K562 (cell line): ENCODE data around the gene IGF2BP1. TPM values are rescaled to one million over a fixed set of nuclear protein-coding genes. Genes with fewer than 3 reads are reported as not detected.

Experiments
- BACH1 ChIP-seq: fragments of 200-800 bp; sonication (Bioruptor generic); IDR thresholded peaks from 2 replicates; pipeline ENCODE4 v1.6.1; 2016; ENCODE audit warnings: missing genetic modification characterization, missing compliant biosample characterization
- CUX1 ChIP-seq: fragments of 200-800 bp; sonication (Bioruptor generic); IDR thresholded peaks from 2 replicates; pipeline ENCODE4 v1.6.1; 2016; ENCODE audit warnings: missing genetic modification characterization, missing compliant biosample characterization
- EP400 ChIP-seq: fragments of 450-650 bp; IDR thresholded peaks from 2 replicates; pipeline ENCODE4 v1.6.1; 2017; ENCODE audit warnings: antibody characterized with exemption, mild to moderate bottlenecking, moderate library complexity
- GATAD2A ChIP-seq: fragments of 450-650 bp; IDR thresholded peaks from 2 replicates; pipeline ENCODE4 v1.6.1; 2017
- GTF3C2 ChIP-seq: IDR thresholded peaks from 3 replicates; pipeline ENCODE4 v1.6.1; 2011; ENCODE audit warnings: borderline replicate concordance, mild to moderate bottlenecking, moderate library complexity; ENCODE audit not compliant: insufficient read length; ENCODE audit errors: extremely low read depth
- HMBOX1 ChIP-seq: sonication (generic); IDR thresholded peaks from 2 replicates; pipeline ENCODE4 v1.6.1; 2016
- LCOR ChIP-seq: sonication (generic); formaldehyde crosslinking; IDR thresholded peaks from 2 replicates; pipeline ENCODE4 v1.8.0; 2022; ENCODE audit warnings: mild to moderate bottlenecking, missing genetic modification reagents
- MLLT1 ChIP-seq, 2 experiments: fragments of 450-650 bp; IDR thresholded peaks; 2 replicates each; pipeline ENCODE4 v1.6.1; 2016
- POLR2AphosphoS5 ChIP-seq: IDR thresholded peaks from 2 replicates; pipeline ENCODE4 v1.6.1; 2011; ENCODE audit warnings: mild to moderate bottlenecking, low read depth, low read length, moderate library complexity; ENCODE audit not compliant: control insufficient read depth, insufficient read depth
- RAD51 ChIP-seq: fragments of 450-650 bp; IDR thresholded peaks from 2 replicates; pipeline ENCODE4 v1.7.1; 2016; ENCODE audit warnings: low read depth, mild to moderate bottlenecking, borderline replicate concordance
- TCF7L2 ChIP-seq: fragments of 150-350 bp; IDR thresholded peaks from 2 replicates; pipeline ENCODE4 v1.6.1; 2016; ENCODE audit warnings: low read depth, mild to moderate bottlenecking, low read length, moderate library complexity
- TEAD1 ChIP-seq, 2 experiments: fragments of 450-650 bp in 1 of 2; sonication (generic) in 1 of 2; formaldehyde crosslinking; IDR thresholded peaks; 2 replicates each; pipeline versions ENCODE4 v1.4.0 to v1.8.0; 2020 to 2022; ENCODE audit warnings: mild to moderate bottlenecking in 2 of 2, missing genetic modification reagents in 1 of 2
- ZBTB8A ChIP-seq: fragments of 450-650 bp; IDR thresholded peaks from 2 replicates; pipeline ENCODE4 v1.6.1; 2018; ENCODE audit warnings: mild to moderate bottlenecking, moderate library complexity; ENCODE audit not compliant: partially characterized antibody
- ZBTB9 ChIP-seq: fragments of 450-650 bp; formaldehyde crosslinking; IDR thresholded peaks from 2 replicates; pipeline ENCODE4 v1.4.0; 2020; ENCODE audit warnings: mild to moderate bottlenecking, moderate library complexity
- ZNF24 ChIP-seq: fragments of 450-650 bp; IDR thresholded peaks from 2 replicates; pipeline ENCODE4 v1.6.1; 2016
- polyA plus RNA-seq, 8 experiments: library from polyadenylated mRNA; depleted of rRNA in 4 of 8; stranded (reverse) in 5 of 8; unstranded in 3 of 8; fragments of >200 nt; fragmentation: Nextera tagmentation in 2 of 8; fragmentation: Illumina TruSeq in 1 of 8; extraction: Ambion mirVana in 2 of 8; extraction: Trizol in 1 of 8; gene quantifications; 2 replicates each; pipeline versions ENCODE4 v1.2.1 to v1.2.3, GENCODE V29; 2011 to 2014; ENCODE audit warnings: inconsistent platforms in 1 of 8, missing spikeins in 1 of 8
- total RNA-seq, 7 experiments: library from RNA; depleted of rRNA in 6 of 7; stranded (reverse); fragments of >200 nt in 6 of 7; fragmentation: Illumina TruSeq in 2 of 7; extraction: Trizol in 2 of 7; gene quantifications; 2 replicates each; pipeline versions ENCODE4 v1.2.1 to v1.2.3, GENCODE V29; 2011 to 2021; ENCODE audit warnings: low replicate concordance in 1 of 7

The IGF2BP1 gene
- total and polyA plus RNA-seq, 9 of the 15 experiments (the other 6 are each of a cell fraction or from before 2014, with no cell fraction given) = 13.0 to 318 (median 53.6) TPM

- TF ChIP-seq BACH1 (tag) = peak; percentile 94
- peak; percentile 97 for TF ChIP-seq ZBTB9 (CRISPR knock-in tag)
- TF ChIP-seq POLR2AphosphoS5 = no peak
- TF ChIP-seq GTF3C2 = no peak
- TF ChIP-seq GATAD2A = no peak
- TF ChIP-seq LCOR (CRISPR knock-in tag) = peak; percentile 64; the same call in 1 of the 2 replicates
- TF ChIP-seq EP400 = no peak
- TF ChIP-seq TEAD1 (CRISPR knock-in tag; IDR thresholded peaks at IDR 0.05) = peak in 1 of 2 experiments; percentile 95; a peak in 2 of 4 replicates
- no peak for TF ChIP-seq ZNF24
- TF ChIP-seq RAD51 = no peak
- TF ChIP-seq MLLT1 (IDR thresholded peaks at IDR 0.05) = no peak
- TF ChIP-seq ZBTB8A = no peak
- TF ChIP-seq CUX1 = peak; percentile 92
- TF ChIP-seq HMBOX1 = no peak
- TF ChIP-seq TCF7L2 = no peak
Observed at GRCh38 chr17:49076573-49077384, 79.6 kb downstream of the IGF2BP1 start (continued).
